ENCODE data around the gene SMOC2. TPM values are rescaled to one million over a fixed set of nuclear protein-coding genes. Genes with fewer than 3 reads are reported as not detected.

SMOC2 gene
- total RNA-seq, 1 experiment from 2014 or later = 0.42 TPM

DNA sequence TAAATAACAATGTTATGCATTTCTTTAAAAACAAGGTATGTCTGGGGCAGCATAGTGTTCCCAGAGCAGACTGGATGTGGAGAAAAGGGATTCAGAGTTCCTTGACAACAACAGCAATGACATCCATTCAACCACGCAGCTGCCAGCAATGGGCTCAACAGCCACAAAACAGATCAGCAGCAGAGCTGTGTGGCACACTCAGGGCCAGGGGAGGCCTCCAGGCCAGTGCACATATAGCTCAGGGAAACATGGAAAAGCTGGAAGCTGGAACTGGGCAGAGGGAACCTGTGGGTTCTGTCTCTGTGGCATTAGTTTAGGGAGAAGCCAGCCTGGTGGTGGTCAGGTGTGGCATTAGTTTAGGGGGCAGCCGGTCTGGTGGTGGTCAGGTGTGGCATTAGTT, 148.3 kb downstream of the SMOC2 start:
- no TSS peak for BruUV-seq (replicated peaks)

DNA sequence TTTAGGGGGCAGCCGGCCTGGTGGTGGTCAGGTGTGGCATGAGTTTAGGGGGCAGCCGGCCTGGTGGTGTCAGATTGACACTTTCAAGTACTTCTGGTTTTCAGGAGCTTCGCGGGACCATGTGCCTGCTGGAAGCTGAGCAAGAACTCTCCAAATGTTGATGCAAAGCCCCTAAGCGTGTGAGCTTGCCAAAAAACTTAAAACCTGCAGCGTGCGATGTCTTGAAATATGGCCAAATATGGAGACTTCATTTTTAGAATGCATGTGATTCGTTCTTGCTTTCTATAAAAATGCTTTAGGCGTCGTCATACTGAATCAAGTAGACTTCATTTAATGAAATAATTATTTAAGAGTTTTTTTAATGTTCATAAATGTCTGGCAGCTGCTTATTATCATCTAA, 149.4 kb downstream of the SMOC2 start:
- CTCF ChIA-PET = no interaction called here
- intact Hi-C loops (cut with micrococcal nuclease) = no loop called here

More for the DNA sequence above, 148.3 kb downstream of the SMOC2 start:
- no peak for DNase-seq (ENCODE audit: low read depth, low spot score)
- Histone ChIP-seq H3K4me3 (replicated peaks in 1 of 2; ENCODE audit: low read depth in 1 of 2, low read length in 2 of 2) (no peak overlapping the region), H3K9ac (ENCODE audit: low read length) (no peak overlapping the region), H4K20me1 (ENCODE audit: insufficient read depth) (no peaks in the 10 kb centered on the region), H3K9me2 (ENCODE audit: insufficient read depth) (no peaks in the 10 kb centered on the region; the same call in 1 of the 2 replicates), H3K27me3 (ENCODE audit: insufficient read depth, low read length) (0 out of 2 replicates have a peak, but pooled peaks cover 3% of the 10 kb centered on the region), H3K4me2 (ENCODE audit: low read length) (no peak overlapping the region), H3K27ac (ENCODE audit: low read depth, low read length) (no peak overlapping the region), H3K4me1 (ENCODE audit: control insufficient read depth in 1 of 2, insufficient read depth in 2 of 2, low read length in 2 of 2) (no peaks in the 10 kb centered on the region), H2AFZ (ENCODE audit: low read depth, low read length, poor library complexity, severe bottlenecking) (no peak overlapping the region), H3K36me3 (ENCODE audit: control insufficient read depth in 1 of 2, insufficient read depth in 2 of 2, low read length in 2 of 2) (no peaks in the 10 kb centered on the region), H3K79me2 (ENCODE audit: insufficient read depth, low read length) (no peaks in the 10 kb centered on the region), H3K9me3 (ENCODE audit: control insufficient read depth in 1 of 2, insufficient read depth in 1 of 2, low read depth in 1 of 2, low read length in 2 of 2) (no peaks in the 10 kb centered on the region)
- ChIA-PET POLR2A (no interaction called here), RAD21 (ENCODE audit: low non-redundant PET in 1 of 2, low total read pairs in 2 of 2, uncharacterized antibody in 2 of 2, unreplicated experiment in 2 of 2) (no interaction called here), CTCF (no interaction called here)
- ATAC-seq = no peak
- intact Hi-C loops (cut with micrococcal nuclease) = no loop called here
- TF ChIP-seq EZH2phosphoT487 (IDR thresholded peaks at IDR 0.05; ENCODE audit: borderline replicate concordance) (no peak), ZFX (IDR thresholded peaks at IDR 0.05) (no peak)

More for the DNA sequence above, 149.4 kb downstream of the SMOC2 start:
- H3K36me3 ChIP-seq (ENCODE audit: control insufficient read depth in 1 of 2, insufficient read depth in 2 of 2, low read length in 2 of 2) = no peaks in the 10 kb centered on the region
- H4K20me1 ChIP-seq (ENCODE audit: insufficient read depth) = no peaks in the 10 kb centered on the region
- no TSS peak for BruUV-seq (replicated peaks)
- no peak overlapping the region for H3K4me2 ChIP-seq (ENCODE audit: low read length)
- no peaks in the 10 kb centered on the region for H3K4me1 ChIP-seq (ENCODE audit: control insufficient read depth in 1 of 2, insufficient read depth in 2 of 2, low read length in 2 of 2)
- POLR2A ChIA-PET = no interaction called here
- no peaks in the 10 kb centered on the region; the same call in 1 of the 2 replicates for H3K9me2 ChIP-seq (ENCODE audit: insufficient read depth)
- ATAC-seq = no peak
- no peaks in the 10 kb centered on the region for H3K79me2 ChIP-seq (ENCODE audit: insufficient read depth, low read length)
- no peak overlapping the region for H3K4me3 ChIP-seq (replicated peaks in 1 of 2; ENCODE audit: low read depth in 1 of 2, low read length in 2 of 2)
- no peak overlapping the region for H3K27ac ChIP-seq (ENCODE audit: low read depth, low read length)
- H3K9ac ChIP-seq (ENCODE audit: low read length) = no peak overlapping the region
- H2AFZ ChIP-seq (ENCODE audit: low read depth, low read length, poor library complexity, severe bottlenecking) = no peak overlapping the region
- H3K9me3 ChIP-seq (ENCODE audit: control insufficient read depth in 1 of 2, insufficient read depth in 1 of 2, low read depth in 1 of 2, low read length in 2 of 2) = no peaks in the 10 kb centered on the region
- TF ChIP-seq, protein P1, sequence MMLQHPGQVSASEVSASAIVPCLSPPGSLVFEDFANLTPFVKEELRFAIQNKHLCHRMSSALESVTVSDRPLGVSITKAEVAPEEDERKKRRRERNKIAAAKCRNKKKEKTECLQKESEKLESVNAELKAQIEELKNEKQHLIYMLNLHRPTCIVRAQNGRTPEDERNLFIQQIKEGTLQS (IDR thresholded peaks at IDR 0.05) = no peak
- TF ChIP-seq, protein P2, sequence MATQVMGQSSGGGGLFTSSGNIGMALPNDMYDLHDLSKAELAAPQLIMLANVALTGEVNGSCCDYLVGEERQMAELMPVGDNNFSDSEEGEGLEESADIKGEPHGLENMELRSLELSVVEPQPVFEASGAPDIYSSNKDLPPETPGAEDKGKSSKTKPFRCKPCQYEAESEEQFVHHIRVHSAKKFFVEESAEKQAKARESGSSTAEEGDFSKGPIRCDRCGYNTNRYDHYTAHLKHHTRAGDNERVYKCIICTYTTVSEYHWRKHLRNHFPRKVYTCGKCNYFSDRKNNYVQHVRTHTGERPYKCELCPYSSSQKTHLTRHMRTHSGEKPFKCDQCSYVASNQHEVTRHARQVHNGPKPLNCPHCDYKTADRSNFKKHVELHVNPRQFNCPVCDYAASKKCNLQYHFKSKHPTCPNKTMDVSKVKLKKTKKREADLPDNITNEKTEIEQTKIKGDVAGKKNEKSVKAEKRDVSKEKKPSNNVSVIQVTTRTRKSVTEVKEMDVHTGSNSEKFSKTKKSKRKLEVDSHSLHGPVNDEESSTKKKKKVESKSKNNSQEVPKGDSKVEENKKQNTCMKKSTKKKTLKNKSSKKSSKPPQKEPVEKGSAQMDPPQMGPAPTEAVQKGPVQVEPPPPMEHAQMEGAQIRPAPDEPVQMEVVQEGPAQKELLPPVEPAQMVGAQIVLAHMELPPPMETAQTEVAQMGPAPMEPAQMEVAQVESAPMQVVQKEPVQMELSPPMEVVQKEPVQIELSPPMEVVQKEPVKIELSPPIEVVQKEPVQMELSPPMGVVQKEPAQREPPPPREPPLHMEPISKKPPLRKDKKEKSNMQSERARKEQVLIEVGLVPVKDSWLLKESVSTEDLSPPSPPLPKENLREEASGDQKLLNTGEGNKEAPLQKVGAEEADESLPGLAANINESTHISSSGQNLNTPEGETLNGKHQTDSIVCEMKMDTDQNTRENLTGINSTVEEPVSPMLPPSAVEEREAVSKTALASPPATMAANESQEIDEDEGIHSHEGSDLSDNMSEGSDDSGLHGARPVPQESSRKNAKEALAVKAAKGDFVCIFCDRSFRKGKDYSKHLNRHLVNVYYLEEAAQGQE (IDR thresholded peaks at IDR 0.05; ENCODE audit: low read depth) = no peak
- TF ChIP-seq SRF (IDR thresholded peaks at IDR 0.05; ENCODE audit: low read depth) = no peak
- DNase-seq (ENCODE audit: low read depth, low spot score) = no peak
- RAD21 ChIA-PET (ENCODE audit: low non-redundant PET in 1 of 2, low total read pairs in 2 of 2, uncharacterized antibody in 2 of 2, unreplicated experiment in 2 of 2) = no interaction called here
- H3K27me3 ChIP-seq (ENCODE audit: insufficient read depth, low read length) = 0 out of 2 replicates have a peak, but pooled peaks cover 3% of the 10 kb centered on the region
